Measurements from ENCODE around the gene OTOA. TPM values are rescaled to one million over a fixed set of nuclear protein-coding genes. Genes with fewer than 3 reads are reported as not detected.
A peak's percentile ranks its signal among the peaks of the same experiment; 100 is the strongest.

OTOA gene
- under 1 TPM in 1 of 5 donors, not detected in 4; 0.55 TPM for total RNA-seq
- under 1 TPM in 1 of 3 donors, not detected in 2; 0.44 TPM for polyA plus RNA-seq
- long read RNA-seq, donor 1, result 0 reads
- long read RNA-seq, donor 2, result 0 reads
- long read RNA-seq, donor 3, result 0 reads
- long read RNA-seq, donor 4, result 0 reads
- long read RNA-seq, donor 5, result 0 reads
- long read RNA-seq, donor 6, result 0 reads
- long read RNA-seq, donor 7, result 0 reads
- long read RNA-seq, donor 8, result 0 reads
- long read RNA-seq, donor 9, result 0 reads
- long read RNA-seq, donor 10, result 0 reads

DNA sequence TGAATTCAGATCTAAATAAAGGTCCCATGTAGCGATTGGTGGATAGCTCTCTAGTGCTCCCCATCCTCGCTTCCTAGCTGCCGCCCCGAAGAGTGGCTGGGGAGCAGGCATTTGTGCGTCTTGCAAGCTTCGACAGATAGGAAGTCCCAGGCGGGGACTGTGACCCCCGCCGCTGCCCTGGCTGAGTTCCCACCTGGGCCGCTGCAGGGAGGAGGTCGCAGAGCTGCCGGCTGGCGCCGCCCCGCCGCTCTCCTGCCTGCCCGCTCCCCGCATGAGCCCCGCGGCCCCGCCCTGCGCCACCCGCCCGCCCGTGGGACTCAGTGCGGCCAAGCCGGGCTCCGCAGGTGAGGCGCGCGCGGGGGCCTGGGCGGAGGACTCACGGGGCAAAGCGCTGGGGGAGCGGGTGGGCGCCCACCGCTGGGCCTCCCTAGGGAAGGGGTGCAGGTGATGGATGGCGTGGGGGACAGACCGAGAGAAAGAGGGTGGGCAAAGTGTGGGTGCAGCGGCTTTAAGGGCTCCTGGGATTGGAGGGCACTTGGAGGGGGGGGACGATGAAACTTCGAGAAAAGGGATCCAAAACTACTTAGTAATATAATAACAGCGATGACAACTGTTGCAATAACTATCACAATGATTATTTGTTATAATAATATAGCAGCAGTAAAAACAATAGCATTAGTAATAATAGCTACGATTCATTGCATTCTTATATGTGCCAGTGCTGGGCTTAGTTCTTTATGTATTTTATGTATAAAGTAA is at the start of gene OTOA:
Gene OTOA (plus strand): TSS at position 80 of the 759 bp plus-strand sequence. CDS start 14,547 bp downstream, outside the sequence.
- 9 to 19% (median 11%) methylated on average over 21 to 45 of the region's 45 CpGs for WGBS, 5 donors
- TF ChIP-seq POLR2A (IDR thresholded peaks at IDR 0.05), result no peak
- TF ChIP-seq, protein P1, sequence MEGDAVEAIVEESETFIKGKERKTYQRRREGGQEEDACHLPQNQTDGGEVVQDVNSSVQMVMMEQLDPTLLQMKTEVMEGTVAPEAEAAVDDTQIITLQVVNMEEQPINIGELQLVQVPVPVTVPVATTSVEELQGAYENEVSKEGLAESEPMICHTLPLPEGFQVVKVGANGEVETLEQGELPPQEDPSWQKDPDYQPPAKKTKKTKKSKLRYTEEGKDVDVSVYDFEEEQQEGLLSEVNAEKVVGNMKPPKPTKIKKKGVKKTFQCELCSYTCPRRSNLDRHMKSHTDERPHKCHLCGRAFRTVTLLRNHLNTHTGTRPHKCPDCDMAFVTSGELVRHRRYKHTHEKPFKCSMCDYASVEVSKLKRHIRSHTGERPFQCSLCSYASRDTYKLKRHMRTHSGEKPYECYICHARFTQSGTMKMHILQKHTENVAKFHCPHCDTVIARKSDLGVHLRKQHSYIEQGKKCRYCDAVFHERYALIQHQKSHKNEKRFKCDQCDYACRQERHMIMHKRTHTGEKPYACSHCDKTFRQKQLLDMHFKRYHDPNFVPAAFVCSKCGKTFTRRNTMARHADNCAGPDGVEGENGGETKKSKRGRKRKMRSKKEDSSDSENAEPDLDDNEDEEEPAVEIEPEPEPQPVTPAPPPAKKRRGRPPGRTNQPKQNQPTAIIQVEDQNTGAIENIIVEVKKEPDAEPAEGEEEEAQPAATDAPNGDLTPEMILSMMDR (IDR thresholded peaks at IDR 0.05), result no peak
- TF ChIP-seq EP300 (IDR thresholded peaks at IDR 0.05), result no peak
- TF ChIP-seq POLR2AphosphoS5 (IDR thresholded peaks at IDR 0.05), result no peak

DNA sequence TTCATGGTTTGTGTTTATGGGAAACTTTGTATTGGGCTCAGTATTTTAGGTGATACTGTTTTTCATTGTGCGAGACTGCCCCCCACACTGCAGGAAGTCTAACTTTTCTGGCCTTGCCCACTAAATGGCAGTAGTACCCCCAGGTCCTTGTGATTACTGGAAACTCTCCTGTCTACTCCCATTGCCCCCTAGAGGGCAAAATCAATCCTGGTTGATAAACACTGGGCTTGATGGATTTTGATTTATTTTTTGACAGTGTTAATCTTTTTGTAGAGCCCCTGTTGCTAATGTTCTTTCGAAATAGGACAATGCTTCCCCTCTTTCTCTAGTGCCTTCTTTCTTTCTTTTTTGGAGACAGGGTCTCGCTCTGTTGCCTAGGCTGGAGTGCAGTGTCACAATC is 48.9 kb upstream of the OTOA start:
- Histone ChIP-seq H3K4me3 (no peak overlapping the region), H3K4me1 (peaks cover 24 to 66% (median 30%) of the 10 kb centered on the region in 4 donors), H3K36me3 (peaks cover 4 to 42% (median 18%) of the 10 kb centered on the region in 4 donors), H3K27me3 (no peaks in the 10 kb centered on the region), H3K27ac (no peak overlapping the region), H3K9me3 (no peaks in the 10 kb centered on the region)
- WGBS, 5 donors, result 96 to 100% (median 96%) methylated on average over 3 of the region's 3 CpGs
- intact Hi-C loops (cut with DNase I; ENCODE audit: low total_unique reads), result no loop called here
- TF ChIP-seq POLR2A (IDR thresholded peaks at IDR 0.05), result no peak
- no peak for TF ChIP-seq EP300 (IDR thresholded peaks at IDR 0.05)
- TF ChIP-seq, protein P1 (IDR thresholded peaks at IDR 0.05), result no peak
- TF ChIP-seq POLR2AphosphoS5 (IDR thresholded peaks at IDR 0.05), result no peak
- DNase-seq, result no peak

More for the DNA sequence above, at the start of gene OTOA:
- intact Hi-C loops (cut with DNase I; ENCODE audit: low total_unique reads), result no loop called here
- Histone ChIP-seq H3K4me1 (peaks cover 5 to 11% (median 9%) of the 10 kb centered on the region in 4 donors), H3K4me3 (peak within 1 kb of the TSS; percentile 33 to 42 (median 34)), H3K27ac (no peak within 1 kb of the TSS), H3K27me3 (peaks cover 0 to 40% (median 21%) of the 10 kb centered on the region in 3 donors), H3K9me3 (no peaks in the 10 kb centered on the region), H3K36me3 (no peaks in the 10 kb centered on the region)
- peak in 1 of 2 donors; percentile 56 for DNase-seq

DNA sequence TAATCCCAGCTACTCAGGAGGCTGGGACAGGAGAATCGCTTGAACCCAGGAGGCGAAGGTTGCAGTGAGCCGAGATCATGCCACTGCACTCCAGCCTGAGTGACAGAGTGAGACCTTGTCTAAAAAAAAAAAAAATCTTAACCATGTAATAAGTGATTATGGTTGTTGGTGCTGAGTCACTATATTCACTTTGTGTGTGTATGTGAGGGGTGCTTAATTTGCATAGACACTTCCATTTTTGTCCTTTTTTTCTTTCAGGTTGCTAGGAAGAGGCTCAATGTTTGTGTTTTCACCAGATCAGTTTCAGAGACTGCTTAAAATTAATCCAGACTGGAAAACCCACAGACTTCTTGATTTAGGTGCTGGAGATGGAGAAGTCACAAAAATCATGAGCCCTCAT is 46.2 kb upstream of the OTOA start:
- intact Hi-C loops (cut with DNase I; ENCODE audit: low total_unique reads), result no loop called here
- peaks cover 4 to 49% (median 22%) of the 10 kb centered on the region in 4 donors for H3K36me3 ChIP-seq
- TF ChIP-seq, protein P1 (IDR thresholded peaks at IDR 0.05), result no peak
- TF ChIP-seq POLR2A (IDR thresholded peaks at IDR 0.05), result no peak
- TF ChIP-seq POLR2AphosphoS5 (IDR thresholded peaks at IDR 0.05), result no peak

DNA sequence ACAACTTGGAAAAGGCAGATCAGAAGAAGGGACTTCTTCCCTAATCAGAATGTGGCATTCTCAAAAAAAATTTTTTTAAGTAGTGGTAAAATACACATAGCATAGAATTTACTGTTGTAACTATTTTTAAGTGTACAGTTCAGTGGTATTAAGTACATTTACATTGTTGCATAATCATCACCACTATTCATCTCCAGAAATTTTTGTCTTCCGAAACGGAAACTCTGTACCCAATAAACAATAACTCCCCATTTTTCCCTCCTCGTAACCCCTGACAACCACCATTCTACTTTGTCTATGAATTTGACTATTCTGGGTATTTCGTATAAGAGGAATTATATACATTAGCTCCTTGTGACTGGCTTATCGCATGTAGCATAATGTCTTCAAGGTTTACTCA is 45.5 kb upstream of the OTOA start:
- peaks cover 0 to 47% (median under 1%) of the 10 kb centered on the region in 4 donors for H3K4me1 ChIP-seq
- no peaks in the 10 kb centered on the region for H3K9me3 ChIP-seq
- DNase-seq, result no peak
- H3K36me3 ChIP-seq, result peaks cover 4 to 49% (median 24%) of the 10 kb centered on the region in 4 donors
- no peak overlapping the region for H3K27ac ChIP-seq
- 92 to 98% (median 95%) methylated on average over 5 of the region's 5 CpGs for WGBS, 5 donors
- H3K27me3 ChIP-seq, result no peaks in the 10 kb centered on the region
- intact Hi-C loops (cut with DNase I; ENCODE audit: low total_unique reads), result no loop called here
- no peak overlapping the region for H3K4me3 ChIP-seq
- TF ChIP-seq POLR2A (IDR thresholded peaks at IDR 0.05) (no peak), EP300 (IDR thresholded peaks at IDR 0.05) (no peak), POLR2AphosphoS5 (IDR thresholded peaks at IDR 0.05) (no peak)
- TF ChIP-seq, protein P1 (IDR thresholded peaks at IDR 0.05), result no peak

More for the DNA sequence above, 46.2 kb upstream of the OTOA start:
- no peaks in the 10 kb centered on the region for H3K9me3 ChIP-seq
- peaks cover 0 to 54% (median 5%) of the 10 kb centered on the region in 4 donors for H3K4me1 ChIP-seq
- H3K27ac ChIP-seq, result no peak overlapping the region
- no peak overlapping the region for H3K4me3 ChIP-seq
- DNase-seq, result no peak
- no peaks in the 10 kb centered on the region for H3K27me3 ChIP-seq
- WGBS, 5 donors, result 93 to 98% (median 93%) methylated on average over 3 of the region's 3 CpGs

Data from stomach (tissue), 19 donors.